Adrenal gland (tissue), 5 donors: ENCODE data around the gene CLSTN1.

Source experiments
- POLR2A ChIP-seq, 2 donors: fragments of 450-650 bp; IDR thresholded peaks; one replicate each; pipeline ENCODE4 v1.6.1; 2017; ENCODE audit warnings: antibody characterized with exemption in 2 of 2, mild to moderate bottlenecking in 2 of 2, moderate library complexity in 1 of 2
- TF ChIP-seq, protein P1 (sequence below), 6 experiments: fragments of 450-650 bp in 4 of 6; fragments of 200-600 bp in 2 of 6; sonication (generic) in 1 of 6; IDR thresholded peaks; 1 replicate in 5 of 6; 2 replicates in 1 of 6; pipeline versions ENCODE4 v1.5.1 to v1.8.0; 2016 to 2021; ENCODE audit warnings: antibody characterized with exemption in 6 of 6, mild to moderate bottlenecking in 2 of 6, moderate library complexity in 1 of 6
- donor health status: DM: no; HTN: no; CAD: no.

DNA sequence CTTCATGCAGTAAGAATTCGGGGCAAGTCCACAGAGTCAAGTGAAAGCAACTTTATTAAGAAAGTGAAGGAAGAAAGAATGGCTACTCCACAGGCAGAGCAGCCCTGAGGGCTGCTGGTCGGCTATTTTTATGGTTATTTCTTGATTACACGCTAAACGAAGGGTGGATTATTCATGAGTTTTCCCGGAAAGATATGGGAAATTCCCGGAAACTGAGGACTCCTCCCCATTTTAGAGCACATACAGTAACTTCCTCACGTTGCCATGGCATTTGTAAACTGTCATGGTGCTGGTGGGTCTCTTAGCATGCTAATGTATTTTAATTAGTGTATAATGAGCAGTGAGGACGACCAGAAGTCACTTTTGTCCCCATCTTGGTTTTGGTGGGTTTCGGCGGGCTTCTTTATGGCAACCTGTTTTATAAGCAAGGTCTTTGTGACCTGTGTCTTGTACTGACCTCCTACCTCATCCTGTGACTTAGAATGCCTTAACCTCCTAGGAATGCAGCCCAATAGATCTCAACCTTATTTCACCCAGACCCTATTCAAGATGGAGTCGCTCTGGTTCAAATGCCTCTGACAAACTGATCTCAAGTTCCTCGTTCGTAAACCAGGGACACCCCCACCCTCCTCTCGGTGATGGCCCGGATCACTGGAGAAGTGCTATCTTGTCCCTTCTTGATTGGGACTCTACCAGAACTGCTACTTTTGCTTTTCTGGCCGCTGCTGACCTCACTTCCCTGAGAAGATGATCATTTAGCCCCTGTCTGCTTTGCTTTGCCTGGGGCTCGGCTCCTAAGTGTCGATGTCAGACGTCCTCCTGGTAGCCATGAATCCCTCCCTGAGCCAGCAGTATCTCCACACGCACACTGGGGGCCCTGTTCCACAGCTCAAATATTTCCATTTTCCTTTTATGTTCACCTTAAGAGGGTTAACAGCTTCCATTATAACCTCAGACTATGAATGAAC is 48.8 kb downstream of the CLSTN1 start:
- TF ChIP-seq POLR2A (IDR thresholded peaks at IDR 0.05) = no peak
- TF ChIP-seq, protein P1, sequence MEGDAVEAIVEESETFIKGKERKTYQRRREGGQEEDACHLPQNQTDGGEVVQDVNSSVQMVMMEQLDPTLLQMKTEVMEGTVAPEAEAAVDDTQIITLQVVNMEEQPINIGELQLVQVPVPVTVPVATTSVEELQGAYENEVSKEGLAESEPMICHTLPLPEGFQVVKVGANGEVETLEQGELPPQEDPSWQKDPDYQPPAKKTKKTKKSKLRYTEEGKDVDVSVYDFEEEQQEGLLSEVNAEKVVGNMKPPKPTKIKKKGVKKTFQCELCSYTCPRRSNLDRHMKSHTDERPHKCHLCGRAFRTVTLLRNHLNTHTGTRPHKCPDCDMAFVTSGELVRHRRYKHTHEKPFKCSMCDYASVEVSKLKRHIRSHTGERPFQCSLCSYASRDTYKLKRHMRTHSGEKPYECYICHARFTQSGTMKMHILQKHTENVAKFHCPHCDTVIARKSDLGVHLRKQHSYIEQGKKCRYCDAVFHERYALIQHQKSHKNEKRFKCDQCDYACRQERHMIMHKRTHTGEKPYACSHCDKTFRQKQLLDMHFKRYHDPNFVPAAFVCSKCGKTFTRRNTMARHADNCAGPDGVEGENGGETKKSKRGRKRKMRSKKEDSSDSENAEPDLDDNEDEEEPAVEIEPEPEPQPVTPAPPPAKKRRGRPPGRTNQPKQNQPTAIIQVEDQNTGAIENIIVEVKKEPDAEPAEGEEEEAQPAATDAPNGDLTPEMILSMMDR (IDR thresholded peaks at IDR 0.05) = no peak
